WTC11 (cell line): ENCODE data around the gene PRKCE. TPM values are rescaled to one million over a fixed set of nuclear protein-coding genes. Genes with fewer than 3 reads are reported as not detected.

Source experiments
- ATAC-seq: fragments of 200-7000 bp; cut with Tn5 transposase; 2 replicates; pipeline ENCODE4 v1.10.0; 2021; ENCODE audit warnings: mild to moderate bottlenecking, moderate library complexity
- CTCF ChIA-PET: fragments of 300-600 bp; sonication (Branson Sonifier 250); formaldehyde crosslinking; loops from one replicate; lab custom pipeline; 2021; ENCODE audit warnings: antibody characterized with exemption; lab: Charles Lee
- POLR2A ChIA-PET: fragments of 350-600 bp; sonication (Branson Sonifier 250); formaldehyde crosslinking; loops from one replicate; lab custom pipeline; 2021; ENCODE audit warnings: antibody characterized with exemption; lab: Charles Lee
- DNase-seq: peaks from one replicate; pipeline ENCODE4 v3.0.0; 2021; ENCODE audit warnings: low spot score
- H3K27ac Mint-ChIP-seq: 2 replicates; pipeline ENCODE4 v1.8.0; 2021; ENCODE audit warnings: mixed read lengths
- H3K27me3 Mint-ChIP-seq: 2 replicates; pipeline ENCODE4 v1.8.0; 2021; ENCODE audit warnings: low read depth, mild to moderate bottlenecking, moderate library complexity, mixed read lengths
- H3K36me3 Mint-ChIP-seq: 2 replicates; pipeline ENCODE4 v1.8.0; 2021; ENCODE audit warnings: mixed read lengths
- H3K4me1 Mint-ChIP-seq: 2 replicates; pipeline ENCODE4 v1.8.0; 2022; ENCODE audit warnings: mixed read lengths
- H3K4me3 Mint-ChIP-seq: 2 replicates; pipeline ENCODE4 v1.8.0; 2021; ENCODE audit warnings: mild to moderate bottlenecking, moderate library complexity, mixed read lengths
- H3K9me3 Mint-ChIP-seq: 2 replicates; pipeline ENCODE4 v1.8.0; 2021; ENCODE audit warnings: mixed read lengths
- ATF3 ChIP-seq: sonication (generic); formaldehyde crosslinking; conservative IDR thresholded peaks from 2 replicates; pipeline ENCODE4 v1.8.1; 2022; ENCODE audit warnings: mild to moderate bottlenecking, missing genetic modification reagents
- CBFB ChIP-seq: sonication (generic); formaldehyde crosslinking; IDR thresholded peaks from 2 replicates; pipeline ENCODE4 v1.8.1; 2022; ENCODE audit warnings: mild to moderate bottlenecking, low read depth, missing genetic modification reagents
- ESRRA ChIP-seq: sonication (generic); formaldehyde crosslinking; IDR thresholded peaks from 2 replicates; pipeline ENCODE4 v1.8.1; 2022; ENCODE audit warnings: mild to moderate bottlenecking, missing genetic modification reagents, borderline replicate concordance
- GTF2I ChIP-seq: fragments of 250-450 bp; sonication (Bioruptor Pico); conservative IDR thresholded peaks from 2 replicates; pipeline ENCODE4 v1.4.0; 2021; ENCODE audit warnings: mild to moderate bottlenecking
- HMGA2 ChIP-seq: fragments of 250-450 bp; sonication (Bioruptor Pico); IDR thresholded peaks from 2 replicates; pipeline ENCODE4 v1.4.0; 2021; ENCODE audit warnings: mild to moderate bottlenecking, moderate library complexity
- KAT7 ChIP-seq: sonication (generic); formaldehyde crosslinking; IDR thresholded peaks from 2 replicates; pipeline ENCODE4 v1.8.1; 2023; ENCODE audit warnings: missing genetic modification reagents, mild to moderate bottlenecking, borderline replicate concordance
- MAX ChIP-seq: sonication (generic); formaldehyde crosslinking; IDR thresholded peaks from 2 replicates; pipeline ENCODE4 v1.8.0; 2022; ENCODE audit warnings: mild to moderate bottlenecking, missing genetic modification reagents
- NFE2L1 ChIP-seq: sonication (generic); formaldehyde crosslinking; IDR thresholded peaks from 2 replicates; pipeline ENCODE4 v1.8.1; 2023; ENCODE audit warnings: missing genetic modification reagents
- NR2C2 ChIP-seq: sonication (generic); formaldehyde crosslinking; IDR thresholded peaks from 2 replicates; pipeline ENCODE4 v1.8.0; 2022; ENCODE audit warnings: mild to moderate bottlenecking, missing genetic modification reagents
- NR3C1 ChIP-seq: sonication (generic); formaldehyde crosslinking; conservative IDR thresholded peaks from 2 replicates; pipeline ENCODE4 v1.8.1; 2023; ENCODE audit warnings: low read depth, mild to moderate bottlenecking, missing genetic modification reagents
- TEAD1 ChIP-seq: sonication (generic); formaldehyde crosslinking; IDR thresholded peaks from 2 replicates; pipeline ENCODE4 v1.8.0; 2022; ENCODE audit warnings: mild to moderate bottlenecking, missing genetic modification reagents
- TP53 ChIP-seq: sonication (generic); formaldehyde crosslinking; IDR thresholded peaks from 2 replicates; pipeline ENCODE4 v1.8.1; 2023; ENCODE audit warnings: mild to moderate bottlenecking, missing genetic modification reagents
- ZNF121 ChIP-seq: sonication (generic); formaldehyde crosslinking; IDR thresholded peaks from 2 replicates; pipeline ENCODE4 v1.8.0; 2023; ENCODE audit warnings: missing genetic modification reagents
- ZNF512 ChIP-seq: sonication (generic); formaldehyde crosslinking; IDR thresholded peaks from 2 replicates; pipeline ENCODE4 v1.8.1; 2022; ENCODE audit warnings: missing genetic modification reagents, borderline replicate concordance
- total RNA-seq: library from RNA; stranded (reverse); gene quantifications from 3 replicates; pipeline ENCODE4 v1.2.3, GENCODE V29; 2021
- TF ChIP-seq, protein P1 (sequence below): sonication (generic); formaldehyde crosslinking; IDR thresholded peaks from 2 replicates; pipeline ENCODE4 v1.8.1; 2023; ENCODE audit warnings: mild to moderate bottlenecking, missing genetic modification reagents
- TF ChIP-seq, protein P2 (sequence below): fragments of 250-450 bp; sonication (Bioruptor Pico); IDR thresholded peaks from 2 replicates; pipeline ENCODE4 v1.9.0; 2021; ENCODE audit warnings: mild to moderate bottlenecking, borderline replicate concordance
- TF ChIP-seq, protein P3 (sequence below): fragments of 250-450 bp; sonication (Bioruptor Pico); IDR thresholded peaks from 2 replicates; pipeline ENCODE4 v1.9.0; 2021; ENCODE audit warnings: moderate library complexity, mild to moderate bottlenecking, inconsistent platforms, borderline replicate concordance
- TF ChIP-seq, protein P4 (sequence below): sonication (generic); formaldehyde crosslinking; IDR thresholded peaks from 2 replicates; pipeline ENCODE4 v1.8.1; 2022; ENCODE audit warnings: low read depth, missing genetic modification reagents, borderline replicate concordance

PRKCE gene
- total RNA-seq, 1 experiment from 2014 or later, result 5.8 TPM

DNA sequence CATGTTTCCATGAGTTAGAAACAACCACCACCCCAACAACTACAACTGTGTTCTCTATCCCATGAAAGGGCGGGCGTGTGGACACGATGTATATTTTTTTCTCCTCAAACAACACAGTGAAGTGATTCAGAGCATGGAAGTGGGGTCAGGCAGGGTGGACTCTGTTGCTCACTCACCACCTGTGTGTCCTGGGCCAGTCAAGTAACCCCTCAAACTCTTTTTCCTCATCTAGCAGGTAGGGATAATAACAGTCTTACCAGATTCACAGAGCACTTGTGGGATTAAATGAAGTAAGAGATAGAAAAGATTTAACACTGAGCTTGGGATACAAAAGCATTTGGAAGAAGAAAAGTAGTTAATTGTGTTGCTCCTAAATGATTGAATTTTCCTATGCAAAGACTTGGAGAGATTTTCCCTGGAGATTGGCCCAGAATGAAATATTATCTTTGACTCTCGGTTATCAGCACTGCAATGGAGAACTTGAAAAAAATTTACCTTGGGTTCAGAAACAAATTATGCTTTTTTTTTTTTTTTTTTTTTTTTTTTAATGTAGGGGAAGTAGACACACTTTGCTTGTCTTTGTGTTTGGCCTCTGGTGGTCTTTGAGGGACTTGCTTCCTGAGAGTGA, 483.9 kb downstream of the PRKCE start:
- Mint-ChIP-seq H3K27ac (no peak overlapping the region), H3K4me3 (no peak overlapping the region), H3K4me1 (peaks cover 11% of the 10 kb centered on the region), H3K9me3 (0 out of 2 replicates have a peak, but pooled peaks cover 5% of the 10 kb centered on the region), H3K27me3 (no peaks in the 10 kb centered on the region), H3K36me3 (no peaks in the 10 kb centered on the region)
- TF ChIP-seq ESRRA (CRISPR knock-in tag) (no peak), KAT7 (no peak), ATF3 (no peak), NR3C1 (CRISPR knock-in tag) (no peak), NFE2L1 (CRISPR knock-in tag) (no peak), ZNF121 (no peak), CBFB (CRISPR knock-in tag) (no peak), TP53 (CRISPR knock-in tag) (no peak), NR2C2 (no peak), MAX (CRISPR knock-in tag) (no peak), GTF2I (CRISPR knock-in tag) (no peak), TEAD1 (CRISPR knock-in tag) (no peak), HMGA2 (CRISPR knock-in tag) (no peak), ZNF512 (CRISPR knock-in tag) (no peak)
- TF ChIP-seq, protein P1, sequence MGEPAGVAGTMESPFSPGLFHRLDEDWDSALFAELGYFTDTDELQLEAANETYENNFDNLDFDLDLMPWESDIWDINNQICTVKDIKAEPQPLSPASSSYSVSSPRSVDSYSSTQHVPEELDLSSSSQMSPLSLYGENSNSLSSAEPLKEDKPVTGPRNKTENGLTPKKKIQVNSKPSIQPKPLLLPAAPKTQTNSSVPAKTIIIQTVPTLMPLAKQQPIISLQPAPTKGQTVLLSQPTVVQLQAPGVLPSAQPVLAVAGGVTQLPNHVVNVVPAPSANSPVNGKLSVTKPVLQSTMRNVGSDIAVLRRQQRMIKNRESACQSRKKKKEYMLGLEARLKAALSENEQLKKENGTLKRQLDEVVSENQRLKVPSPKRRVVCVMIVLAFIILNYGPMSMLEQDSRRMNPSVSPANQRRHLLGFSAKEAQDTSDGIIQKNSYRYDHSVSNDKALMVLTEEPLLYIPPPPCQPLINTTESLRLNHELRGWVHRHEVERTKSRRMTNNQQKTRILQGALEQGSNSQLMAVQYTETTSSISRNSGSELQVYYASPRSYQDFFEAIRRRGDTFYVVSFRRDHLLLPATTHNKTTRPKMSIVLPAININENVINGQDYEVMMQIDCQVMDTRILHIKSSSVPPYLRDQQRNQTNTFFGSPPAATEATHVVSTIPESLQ, result no peak
- TF ChIP-seq, protein P2, sequence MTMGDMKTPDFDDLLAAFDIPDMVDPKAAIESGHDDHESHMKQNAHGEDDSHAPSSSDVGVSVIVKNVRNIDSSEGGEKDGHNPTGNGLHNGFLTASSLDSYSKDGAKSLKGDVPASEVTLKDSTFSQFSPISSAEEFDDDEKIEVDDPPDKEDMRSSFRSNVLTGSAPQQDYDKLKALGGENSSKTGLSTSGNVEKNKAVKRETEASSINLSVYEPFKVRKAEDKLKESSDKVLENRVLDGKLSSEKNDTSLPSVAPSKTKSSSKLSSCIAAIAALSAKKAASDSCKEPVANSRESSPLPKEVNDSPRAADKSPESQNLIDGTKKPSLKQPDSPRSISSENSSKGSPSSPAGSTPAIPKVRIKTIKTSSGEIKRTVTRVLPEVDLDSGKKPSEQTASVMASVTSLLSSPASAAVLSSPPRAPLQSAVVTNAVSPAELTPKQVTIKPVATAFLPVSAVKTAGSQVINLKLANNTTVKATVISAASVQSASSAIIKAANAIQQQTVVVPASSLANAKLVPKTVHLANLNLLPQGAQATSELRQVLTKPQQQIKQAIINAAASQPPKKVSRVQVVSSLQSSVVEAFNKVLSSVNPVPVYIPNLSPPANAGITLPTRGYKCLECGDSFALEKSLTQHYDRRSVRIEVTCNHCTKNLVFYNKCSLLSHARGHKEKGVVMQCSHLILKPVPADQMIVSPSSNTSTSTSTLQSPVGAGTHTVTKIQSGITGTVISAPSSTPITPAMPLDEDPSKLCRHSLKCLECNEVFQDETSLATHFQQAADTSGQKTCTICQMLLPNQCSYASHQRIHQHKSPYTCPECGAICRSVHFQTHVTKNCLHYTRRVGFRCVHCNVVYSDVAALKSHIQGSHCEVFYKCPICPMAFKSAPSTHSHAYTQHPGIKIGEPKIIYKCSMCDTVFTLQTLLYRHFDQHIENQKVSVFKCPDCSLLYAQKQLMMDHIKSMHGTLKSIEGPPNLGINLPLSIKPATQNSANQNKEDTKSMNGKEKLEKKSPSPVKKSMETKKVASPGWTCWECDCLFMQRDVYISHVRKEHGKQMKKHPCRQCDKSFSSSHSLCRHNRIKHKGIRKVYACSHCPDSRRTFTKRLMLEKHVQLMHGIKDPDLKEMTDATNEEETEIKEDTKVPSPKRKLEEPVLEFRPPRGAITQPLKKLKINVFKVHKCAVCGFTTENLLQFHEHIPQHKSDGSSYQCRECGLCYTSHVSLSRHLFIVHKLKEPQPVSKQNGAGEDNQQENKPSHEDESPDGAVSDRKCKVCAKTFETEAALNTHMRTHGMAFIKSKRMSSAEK, result no peak
- TF ChIP-seq, protein P3, sequence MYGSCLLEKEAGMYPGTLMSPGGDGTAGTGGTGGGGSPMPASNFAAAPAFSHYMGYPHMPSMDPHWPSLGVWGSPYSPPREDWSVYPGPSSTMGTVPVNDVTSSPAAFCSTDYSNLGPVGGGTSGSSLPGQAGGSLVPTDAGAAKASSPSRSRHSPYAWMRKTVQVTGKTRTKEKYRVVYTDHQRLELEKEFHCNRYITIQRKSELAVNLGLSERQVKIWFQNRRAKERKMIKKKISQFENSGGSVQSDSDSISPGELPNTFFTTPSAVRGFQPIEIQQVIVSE (CRISPR knock-in tag), result no peak
- TF ChIP-seq, protein P4, sequence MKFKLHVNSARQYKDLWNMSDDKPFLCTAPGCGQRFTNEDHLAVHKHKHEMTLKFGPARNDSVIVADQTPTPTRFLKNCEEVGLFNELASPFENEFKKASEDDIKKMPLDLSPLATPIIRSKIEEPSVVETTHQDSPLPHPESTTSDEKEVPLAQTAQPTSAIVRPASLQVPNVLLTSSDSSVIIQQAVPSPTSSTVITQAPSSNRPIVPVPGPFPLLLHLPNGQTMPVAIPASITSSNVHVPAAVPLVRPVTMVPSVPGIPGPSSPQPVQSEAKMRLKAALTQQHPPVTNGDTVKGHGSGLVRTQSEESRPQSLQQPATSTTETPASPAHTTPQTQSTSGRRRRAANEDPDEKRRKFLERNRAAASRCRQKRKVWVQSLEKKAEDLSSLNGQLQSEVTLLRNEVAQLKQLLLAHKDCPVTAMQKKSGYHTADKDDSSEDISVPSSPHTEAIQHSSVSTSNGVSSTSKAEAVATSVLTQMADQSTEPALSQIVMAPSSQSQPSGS (CRISPR knock-in tag), result no peak
- POLR2A ChIA-PET, result no interaction called here
- CTCF ChIA-PET, result no interaction called here
- DNase-seq (no peak), ATAC-seq (no peak)
